NCI-H2107 treated with DMSO at 0.1 percent for 48 hours (cell line): ENCODE data around the gene UNC5CL.

Experiments used
- DNase-seq: peaks from one replicate; lab custom pipeline; 2025; ENCODE audit not compliant: unreplicated experiment; lab: John Stamatoyannopoulos, UW

The UNC5CL gene

GRCh38 chr6:41064841-41065240 is 25.8 kb upstream of the UNC5CL start:
- no peak for DNase-seq

GRCh38 chr6:41063884-41064285 is 24.9 kb upstream of the UNC5CL start:
- DNase-seq = no peak

- no peak for DNase-seq
These were observed 23.0 kb upstream of the UNC5CL start for GRCh38 chr6:41062056-41062455.

GRCh38 chr6:41061196-41061726 is 22.2 kb upstream of the UNC5CL start:
- no peak for DNase-seq

GRCh38 chr6:41059556-41059955 is 20.5 kb upstream of the UNC5CL start:
- no peak for DNase-seq

GRCh38 chr6:41058783-41059181 is 19.8 kb upstream of the UNC5CL start:
- DNase-seq = no peak

- no peak for DNase-seq
These were observed 17.9 kb upstream of the UNC5CL start for GRCh38 chr6:41056768-41057490.

- DNase-seq = no peak
These were observed 16.1 kb upstream of the UNC5CL start for GRCh38 chr6:41055149-41055548.

GRCh38 chr6:41054511-41054910 is 15.5 kb upstream of the UNC5CL start:
- DNase-seq = no peak

- no peak for DNase-seq
These were observed 14.0 kb upstream of the UNC5CL start, which contains the start of gene APOBEC2 for GRCh38 chr6:41053041-41053440. Gene APOBEC2 (plus strand): TSS chr6:41053202. CDS start chr6:41053348, 146 bp downstream.

- DNase-seq = no peak
These were observed 12.9 kb upstream of the UNC5CL start for GRCh38 chr6:41051873-41052272.

GRCh38 chr6:41050536-41050935 is 11.5 kb upstream of the UNC5CL start:
- no peak for DNase-seq

- no peak for DNase-seq
These were observed 10.9 kb upstream of the UNC5CL start for GRCh38 chr6:41049955-41050354.

GRCh38 chr6:41049521-41049920 is 10.5 kb upstream of the UNC5CL start:
- DNase-seq = no peak

GRCh38 chr6:41047745-41048732 is 9.0 kb upstream of the UNC5CL start:
- DNase-seq = no peak

- no peak for DNase-seq
These were observed 8.3 kb upstream of the UNC5CL start for GRCh38 chr6:41047306-41047705.

GRCh38 chr6:41046084-41046483 is 7.1 kb upstream of the UNC5CL start:
- DNase-seq = no peak

GRCh38 chr6:41045664-41046063 is 6.6 kb upstream of the UNC5CL start:
- no peak for DNase-seq

- no peak for DNase-seq
These were observed 4.1 kb upstream of the UNC5CL start for GRCh38 chr6:41043151-41043550.

GRCh38 chr6:41042226-41043055 is 3.4 kb upstream of the UNC5CL start, which contains the start of gene TSPO2:
Gene TSPO2 (plus strand): TSS chr6:41042467. CDS start chr6:41042986, 519 bp downstream.
- DNase-seq = no peak
